ENCODE measurements around the gene CIAO2B. TPM values are rescaled to one million over a fixed set of nuclear protein-coding genes. Genes with fewer than 3 reads are reported as not detected.

The CIAO2B gene
- total and polyA plus RNA-seq, 2 donors (not counting 3 experiments of a cell fraction or from before 2014, with no cell fraction given): 78.7 to 314 TPM

DNA sequence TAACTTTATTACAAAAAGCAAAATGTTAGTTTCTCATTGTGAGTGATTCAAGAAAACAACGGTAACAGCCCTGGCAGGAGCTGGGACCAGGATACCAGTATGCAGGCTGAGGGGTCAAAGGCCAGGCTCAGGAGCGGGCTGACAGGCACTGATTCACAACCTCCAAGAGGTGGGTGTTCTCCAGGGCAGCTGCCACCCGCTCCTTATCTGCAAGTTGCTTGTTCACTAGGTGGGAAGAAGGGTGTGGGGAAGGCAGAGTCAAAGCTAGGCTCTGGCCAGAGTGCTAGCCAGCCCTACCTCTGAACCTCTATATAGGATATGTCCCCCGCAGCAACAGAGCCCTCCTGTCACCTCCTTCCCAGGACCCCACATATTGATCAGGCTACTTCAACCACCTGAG lies 2.1 kb downstream of the CIAO2B start:
- CTCF ChIA-PET: no interaction called here
- dilution Hi-C loops (cut with MboI; ENCODE audit: extremely low pct_ligation_motif_present, low sequenced_read_pairs) (no loop called here), intact Hi-C loops (cut with micrococcal nuclease) (no loop called here)
- no peaks in the 10 kb centered on the region for H3K9me3 ChIP-seq (replicated peaks; ENCODE audit: control insufficient read depth, insufficient read depth, low read length)
- POLR2A ChIA-PET: no interaction called here
- peaks cover 7% of the 10 kb centered on the region for H3K4me1 ChIP-seq (ENCODE audit: control insufficient read depth, extremely low read depth, insufficient read depth, low read length)
- BruUV-seq (replicated peaks): no TSS peak
- no peak for FAIRE-seq
- DNase-seq (ENCODE audit: low read depth, low spot score): no peak
- H3K9me1 ChIP-seq (replicated peaks; ENCODE audit: control insufficient read depth, extremely low read depth, insufficient read depth, low read length): no peaks in the 10 kb centered on the region
- H2AFZ ChIP-seq (ENCODE audit: low read depth, low read length): no peak overlapping the region
- H3K9ac ChIP-seq (replicated peaks; ENCODE audit: extremely low read depth, insufficient read depth, low read length): no peak overlapping the region
- no peak overlapping the region for H3K27ac ChIP-seq (ENCODE audit: insufficient read depth, low read depth, low read length)
- no peaks in the 10 kb centered on the region for H4K20me1 ChIP-seq (replicated peaks; ENCODE audit: control insufficient read depth, extremely low read depth, insufficient read depth, low read length)
- no peak overlapping the region for H3K4me3 ChIP-seq (replicated peaks in 1 of 3; ENCODE audit: insufficient read depth in 1 of 3, low read depth in 1 of 3, low read length in 3 of 3)
- peaks cover 20% of the 10 kb centered on the region for H3K79me2 ChIP-seq (ENCODE audit: control insufficient read depth, insufficient read depth, low read length)
- H3K27me3 ChIP-seq (ENCODE audit: control insufficient read depth in 2 of 2, insufficient read depth in 2 of 2, low read length in 2 of 2): no peaks in the 10 kb centered on the region
- TF ChIP-seq GATA2 (IDR thresholded peaks at IDR 0.05; ENCODE audit: insufficient read depth, insufficient read length, low read depth, low read length) (no peak), MYC (IDR thresholded peaks at IDR 0.05; ENCODE audit: low read depth, low read length) (no peak), EZH2 (IDR thresholded peaks at IDR 0.05; ENCODE audit: borderline replicate concordance, low read depth, low read length, severe bottlenecking) (no peak), JUN (IDR thresholded peaks at IDR 0.05; ENCODE audit: borderline replicate concordance, insufficient read depth, insufficient read length, low read depth) (no peak), POLR2AphosphoS5 (IDR thresholded peaks at IDR 0.05; ENCODE audit: insufficient read depth, low read depth, low read length) (no peak), MAX (IDR thresholded peaks at IDR 0.05; ENCODE audit: insufficient read depth, insufficient read length) (no peak), FOS (IDR thresholded peaks at IDR 0.05; ENCODE audit: borderline replicate concordance, insufficient read depth, low read length) (no peak), POLR2A (IDR thresholded peaks at IDR 0.05; ENCODE audit: low read depth, low read length) (no peak)
- TF ChIP-seq, protein P1, sequence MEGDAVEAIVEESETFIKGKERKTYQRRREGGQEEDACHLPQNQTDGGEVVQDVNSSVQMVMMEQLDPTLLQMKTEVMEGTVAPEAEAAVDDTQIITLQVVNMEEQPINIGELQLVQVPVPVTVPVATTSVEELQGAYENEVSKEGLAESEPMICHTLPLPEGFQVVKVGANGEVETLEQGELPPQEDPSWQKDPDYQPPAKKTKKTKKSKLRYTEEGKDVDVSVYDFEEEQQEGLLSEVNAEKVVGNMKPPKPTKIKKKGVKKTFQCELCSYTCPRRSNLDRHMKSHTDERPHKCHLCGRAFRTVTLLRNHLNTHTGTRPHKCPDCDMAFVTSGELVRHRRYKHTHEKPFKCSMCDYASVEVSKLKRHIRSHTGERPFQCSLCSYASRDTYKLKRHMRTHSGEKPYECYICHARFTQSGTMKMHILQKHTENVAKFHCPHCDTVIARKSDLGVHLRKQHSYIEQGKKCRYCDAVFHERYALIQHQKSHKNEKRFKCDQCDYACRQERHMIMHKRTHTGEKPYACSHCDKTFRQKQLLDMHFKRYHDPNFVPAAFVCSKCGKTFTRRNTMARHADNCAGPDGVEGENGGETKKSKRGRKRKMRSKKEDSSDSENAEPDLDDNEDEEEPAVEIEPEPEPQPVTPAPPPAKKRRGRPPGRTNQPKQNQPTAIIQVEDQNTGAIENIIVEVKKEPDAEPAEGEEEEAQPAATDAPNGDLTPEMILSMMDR (IDR thresholded peaks at IDR 0.05; ENCODE audit: extremely low read depth in 1 of 2, insufficient read depth in 1 of 2, low read depth in 1 of 2, low read length in 2 of 2): no peak
- H3K4me2 ChIP-seq (ENCODE audit: insufficient read depth, low read length): no peak overlapping the region
- no peaks in the 10 kb centered on the region for H3K36me3 ChIP-seq (ENCODE audit: control insufficient read depth in 2 of 2, extremely low read depth in 1 of 2, insufficient read depth in 2 of 2, low read length in 2 of 2)
